Parathyroid adenoma (tissue), 2 donors: ENCODE measurements around the gene REN.

Experiments
- H2AFZ ChIP-seq: fragments of 300-600 bp; sonication (generic); one replicate; pipeline ENCODE4 v1.7.0; 2017; ENCODE audit warnings: antibody characterized with exemption, mild to moderate bottlenecking
- H3K27ac ChIP-seq: fragments of 300-600 bp; sonication (generic); one replicate; pipeline ENCODE4 v1.7.0; 2017
- H3K27me3 ChIP-seq: fragments of 300-600 bp; sonication (generic); one replicate; pipeline ENCODE4 v1.7.0; 2017; ENCODE audit warnings: low read length; ENCODE audit not compliant: control insufficient read depth, insufficient read depth
- H3K36me3 ChIP-seq: fragments of 300-600 bp; sonication (generic); one replicate; pipeline ENCODE4 v1.7.0; 2017; ENCODE audit warnings: low read length; ENCODE audit not compliant: control insufficient read depth, insufficient read depth
- H3K4me1 ChIP-seq: fragments of 300-600 bp; sonication (generic); one replicate; pipeline ENCODE4 v1.7.0; 2017; ENCODE audit warnings: control low read depth
- H3K4me2 ChIP-seq: fragments of 300-600 bp; sonication (generic); one replicate; pipeline ENCODE4 v1.7.0; 2017; ENCODE audit warnings: low read length
- H3K4me3 ChIP-seq: fragments of 300-600 bp; sonication (generic); one replicate; pipeline ENCODE4 v1.7.0; 2017; ENCODE audit warnings: low read depth, low read length
- H3K79me2 ChIP-seq: fragments of 300-600 bp; sonication (generic); one replicate; pipeline ENCODE4 v1.7.0; 2017; ENCODE audit warnings: control low read depth
- H3K9ac ChIP-seq: fragments of 300-600 bp; sonication (generic); one replicate; pipeline ENCODE4 v1.7.0; 2017; ENCODE audit warnings: mild to moderate bottlenecking
- H3K9me3 ChIP-seq: fragments of 300-600 bp; sonication (generic); one replicate; pipeline ENCODE4 v1.7.0; 2017; ENCODE audit warnings: low read length; ENCODE audit not compliant: control insufficient read depth
- TF ChIP-seq, protein P1 (sequence below): fragments of 300-600 bp; sonication (generic); IDR thresholded peaks from one replicate; pipeline ENCODE4 v1.7.0; 2017; ENCODE audit warnings: antibody characterized with exemption, mild to moderate bottlenecking
- donor health status: primary hyperparathyroidism.

REN gene

DNA sequence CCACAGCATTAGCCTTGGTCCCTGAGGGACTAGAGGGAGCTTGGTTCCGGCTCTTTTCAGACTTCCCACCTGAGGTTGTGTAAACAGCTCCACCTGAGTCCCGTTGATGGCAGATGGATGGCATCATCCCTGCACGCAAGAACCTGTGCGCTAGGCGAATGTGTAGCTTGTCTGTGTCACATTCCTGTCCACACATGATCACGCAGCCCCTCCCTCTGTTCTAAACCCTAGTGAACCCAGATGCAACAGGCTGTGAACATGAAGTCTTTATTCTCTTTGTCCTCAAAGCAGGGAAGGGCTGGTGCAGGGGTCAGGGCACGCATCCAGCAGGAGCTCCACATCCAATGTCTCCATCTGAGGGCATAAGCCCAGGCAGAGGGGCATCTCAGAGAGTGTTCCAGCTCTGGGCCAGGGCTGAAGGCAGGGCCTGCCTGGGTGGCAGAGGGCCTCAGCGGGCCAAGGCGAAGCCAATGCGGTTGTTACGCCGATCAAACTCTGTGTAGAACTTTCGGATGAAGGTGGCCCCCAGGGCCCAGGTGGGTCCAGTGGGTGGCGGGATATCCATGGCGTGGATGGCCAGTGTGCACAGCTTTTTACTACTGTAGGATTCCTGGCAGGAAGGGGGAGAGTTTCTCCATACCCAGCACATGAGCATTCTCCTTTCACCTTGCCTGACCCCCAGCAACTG, 11.4 kb downstream of the REN start:
- Histone ChIP-seq H3K9ac (no peak overlapping the region), H3K4me2 (no peak overlapping the region), H3K27me3 (no peaks in the 10 kb centered on the region), H2AFZ (no peak overlapping the region), H3K36me3 (no peaks in the 10 kb centered on the region), H3K4me1 (peaks cover 11% of the 10 kb centered on the region), H3K4me3 (no peak overlapping the region), H3K27ac (no peak overlapping the region), H3K79me2 (no peaks in the 10 kb centered on the region), H3K9me3 (no peaks in the 10 kb centered on the region)
- TF ChIP-seq, protein P1, sequence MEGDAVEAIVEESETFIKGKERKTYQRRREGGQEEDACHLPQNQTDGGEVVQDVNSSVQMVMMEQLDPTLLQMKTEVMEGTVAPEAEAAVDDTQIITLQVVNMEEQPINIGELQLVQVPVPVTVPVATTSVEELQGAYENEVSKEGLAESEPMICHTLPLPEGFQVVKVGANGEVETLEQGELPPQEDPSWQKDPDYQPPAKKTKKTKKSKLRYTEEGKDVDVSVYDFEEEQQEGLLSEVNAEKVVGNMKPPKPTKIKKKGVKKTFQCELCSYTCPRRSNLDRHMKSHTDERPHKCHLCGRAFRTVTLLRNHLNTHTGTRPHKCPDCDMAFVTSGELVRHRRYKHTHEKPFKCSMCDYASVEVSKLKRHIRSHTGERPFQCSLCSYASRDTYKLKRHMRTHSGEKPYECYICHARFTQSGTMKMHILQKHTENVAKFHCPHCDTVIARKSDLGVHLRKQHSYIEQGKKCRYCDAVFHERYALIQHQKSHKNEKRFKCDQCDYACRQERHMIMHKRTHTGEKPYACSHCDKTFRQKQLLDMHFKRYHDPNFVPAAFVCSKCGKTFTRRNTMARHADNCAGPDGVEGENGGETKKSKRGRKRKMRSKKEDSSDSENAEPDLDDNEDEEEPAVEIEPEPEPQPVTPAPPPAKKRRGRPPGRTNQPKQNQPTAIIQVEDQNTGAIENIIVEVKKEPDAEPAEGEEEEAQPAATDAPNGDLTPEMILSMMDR = no peak

DNA sequence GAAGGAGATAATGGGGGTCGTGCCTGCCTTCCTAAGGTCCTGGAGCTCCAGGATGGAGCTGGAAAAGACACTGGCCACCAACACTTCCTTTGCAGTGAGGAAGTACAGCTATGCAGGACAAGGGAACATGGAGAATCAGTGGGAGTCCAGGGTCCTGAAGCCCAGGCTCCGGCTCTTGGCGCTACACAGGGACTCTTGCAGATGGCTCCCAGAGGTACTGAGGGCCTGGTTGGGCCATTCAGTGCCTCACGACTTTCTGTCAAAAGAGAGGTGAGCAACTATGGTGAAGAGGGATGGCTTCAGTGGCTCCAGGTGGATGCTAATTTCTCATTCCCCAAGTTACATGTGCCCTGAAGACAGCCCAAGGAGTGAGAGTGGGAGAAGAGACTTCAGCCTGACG, 12.5 kb downstream of the REN start:
- H3K9me3 ChIP-seq = no peaks in the 10 kb centered on the region
- TF ChIP-seq, protein P1 = no peak

GRCh38 chr1:204152310-204153044, 13.7 kb downstream of the REN start:
- peak overlapping the region; percentile 62 for H2AFZ ChIP-seq
- H3K9me3 ChIP-seq = no peaks in the 10 kb centered on the region
- peaks cover 11% of the 10 kb centered on the region for H3K4me1 ChIP-seq
- peak overlapping the region; percentile 75 for H3K4me2 ChIP-seq
- H3K79me2 ChIP-seq = no peaks in the 10 kb centered on the region
- H3K4me3 ChIP-seq = peak overlapping the region; percentile 58
- no peaks in the 10 kb centered on the region for H3K27me3 ChIP-seq
- H3K27ac ChIP-seq = no peak overlapping the region
- no peak overlapping the region for H3K9ac ChIP-seq
- H3K36me3 ChIP-seq = no peaks in the 10 kb centered on the region
- TF ChIP-seq, protein P1 = no peak

More for the DNA sequence above, 12.5 kb downstream of the REN start:
- Histone ChIP-seq H3K79me2 (no peaks in the 10 kb centered on the region), H3K4me3 (no peak overlapping the region), H3K36me3 (no peaks in the 10 kb centered on the region), H3K27ac (no peak overlapping the region), H3K4me1 (peaks cover 11% of the 10 kb centered on the region), H2AFZ (no peak overlapping the region), H3K9ac (no peak overlapping the region), H3K4me2 (no peak overlapping the region), H3K27me3 (no peaks in the 10 kb centered on the region)

DNA sequence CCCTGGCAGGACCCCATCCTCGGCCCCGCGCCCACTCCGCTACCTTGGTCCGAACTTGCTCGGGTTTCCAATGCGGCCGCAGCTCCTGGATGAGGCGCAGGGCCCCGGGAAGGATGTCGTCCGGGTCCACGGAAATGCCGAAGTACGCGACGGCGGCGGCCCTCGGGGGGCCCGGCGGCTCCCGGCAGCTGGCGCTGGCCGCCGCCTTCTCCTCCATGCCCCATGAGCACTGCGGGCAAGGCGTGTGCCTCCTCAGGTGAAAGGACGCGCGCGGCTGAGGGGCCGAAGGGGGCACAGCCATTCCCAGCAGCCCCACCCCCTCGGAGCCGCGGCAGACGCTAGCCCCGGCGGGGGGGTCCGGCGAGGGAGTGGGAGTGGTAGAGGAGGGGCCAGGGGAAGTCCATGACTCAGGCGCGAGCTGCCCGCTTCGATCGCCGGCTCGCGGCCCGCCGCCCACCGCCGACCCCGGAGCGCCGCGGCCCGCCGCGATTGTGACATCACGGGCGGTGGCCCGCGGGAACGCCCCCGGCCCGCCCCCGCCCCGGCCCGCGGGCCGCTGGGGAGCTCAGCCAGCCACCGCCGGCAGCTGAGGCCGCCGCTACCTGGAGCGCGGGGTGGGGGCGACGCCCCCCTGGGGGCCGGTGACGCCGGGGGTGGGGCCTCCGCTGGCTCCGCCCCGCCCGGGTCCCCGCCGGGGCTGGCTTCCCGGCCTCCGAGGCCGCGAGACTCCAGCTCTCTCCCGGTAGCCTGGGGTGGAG, 14.4 kb downstream of the REN start, which contains the start of gene ETNK2:
Gene ETNK2 (minus strand): TSS at position 493 of the 758 bp plus-strand sequence. CDS start 192 bp downstream, at position 301.
- peak within 1 kb of the TSS; percentile 75 for H3K27ac ChIP-seq
- no peak within 1 kb of the TSS for H3K9ac ChIP-seq
- H3K4me3 ChIP-seq = peak within 1 kb of the TSS; percentile 86
- no peaks in the 10 kb centered on the region for H3K9me3 ChIP-seq
- H3K4me1 ChIP-seq = peaks cover 11% of the 10 kb centered on the region
- no peaks in the 10 kb centered on the region for H3K27me3 ChIP-seq
- H2AFZ ChIP-seq = peak within 1 kb of the TSS; percentile 89
- no peaks in the 10 kb centered on the region for H3K36me3 ChIP-seq
- TF ChIP-seq, protein P1 = no peak
- peak within 1 kb of the TSS; percentile 76 for H3K4me2 ChIP-seq
- H3K79me2 ChIP-seq = no peaks in the 10 kb centered on the region
